Ovary (tissue), 1 donor: ENCODE measurements around the gene IBA57.

Source experiments
- EP300 ChIP-seq: sonication (generic); formaldehyde crosslinking; IDR thresholded peaks from one replicate; pipeline ENCODE4 v1.6.1; 2017; ENCODE audit warnings: antibody characterized with exemption
- POLR2A ChIP-seq: fragments of 450-650 bp; IDR thresholded peaks from one replicate; pipeline ENCODE4 v1.6.1; 2017; ENCODE audit warnings: antibody characterized with exemption, mild to moderate bottlenecking, moderate library complexity

DNA sequence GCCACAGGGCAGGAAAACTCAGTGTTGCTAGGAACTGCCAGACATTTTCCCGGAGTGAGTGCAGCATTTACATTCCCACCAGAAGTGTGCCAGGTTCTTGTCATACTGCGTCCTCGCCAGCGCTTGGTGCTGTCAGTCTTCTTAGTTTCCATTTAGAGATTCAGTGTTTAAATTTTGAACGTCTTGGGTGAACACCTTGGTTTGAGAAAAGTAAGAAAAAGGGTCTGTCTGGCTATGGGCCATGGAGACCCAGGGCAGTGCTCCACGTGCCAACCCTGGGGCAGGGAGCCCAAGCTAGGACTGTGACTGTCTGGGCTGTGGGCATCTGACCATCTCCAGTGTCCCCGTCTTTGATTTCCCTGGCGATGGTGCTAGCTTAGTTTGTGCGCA is 16.0 kb downstream of the IBA57 start:
- no peak for TF ChIP-seq EP300
- no peak for TF ChIP-seq POLR2A
